OCI-LY3 (cell line): ENCODE measurements around the gene EXD3.

Experiments
- H2AFZ ChIP-seq: fragments of 200-600, 300-600 bp; shearing (Covaris generic); 2 replicates; pipeline ENCODE4 v1.6.0; 2014; ENCODE audit warnings: antibody characterized with exemption, low read depth, low read length
- H3K27ac ChIP-seq: fragments of 200-600, 300-600 bp; sonication (generic); 2 replicates; pipeline ENCODE4 v1.5.1; 2014; ENCODE audit warnings: mild to moderate bottlenecking, low read length, moderate library complexity, mixed read lengths
- H3K27me3 ChIP-seq: fragments of 200-600, 300-600 bp; sonication (generic); 2 replicates; pipeline ENCODE4 v1.6.1; 2014; ENCODE audit warnings: low read depth, low read length, mixed read lengths
- H3K36me3 ChIP-seq: fragments of 200-600, 300-600 bp; sonication (generic); replicated peaks from 2 replicates; pipeline ENCODE3; 2014; ENCODE audit warnings: low read depth, low read length, mixed read lengths
- H3K4me1 ChIP-seq: fragments of 300-600, 200-600 bp; sonication (generic); 2 replicates; pipeline ENCODE4 v1.6.1; 2014; ENCODE audit warnings: low read length, mixed read lengths
- H3K4me2 ChIP-seq: fragments of 200-600, 300-600 bp; sonication (generic); 2 replicates; pipeline ENCODE4 v1.6.1; 2014; ENCODE audit warnings: low read length, mixed read lengths
- H3K4me3 ChIP-seq: fragments of 300-600, 200-600 bp; sonication (generic); 2 replicates; pipeline ENCODE4 v1.5.1; 2014; ENCODE audit warnings: antibody characterized with exemption, mild to moderate bottlenecking, low read length, moderate library complexity
- H3K79me2 ChIP-seq: fragments of 300-600, 200-600 bp; shearing (Covaris generic); 2 replicates; pipeline ENCODE4 v1.6.1; 2014; ENCODE audit warnings: mild to moderate bottlenecking, low read length, mixed read lengths
- H3K9ac ChIP-seq: fragments of 300-600, 200-600 bp; shearing (Covaris generic); 2 replicates; pipeline ENCODE4 v1.6.0; 2014; ENCODE audit warnings: mild to moderate bottlenecking, low read length, moderate library complexity
- H3K9me3 ChIP-seq: fragments of 200-600, 300-600 bp; shearing (Covaris generic); 2 replicates; pipeline ENCODE4 v1.6.1; 2014; ENCODE audit warnings: low read length, mixed read lengths; ENCODE audit not compliant: insufficient read depth
- H4K20me1 ChIP-seq: fragments of 200-600, 300-600 bp; sonication (generic); 2 replicates; pipeline ENCODE4 v1.6.1; 2016; ENCODE audit warnings: low read length, mixed read lengths; ENCODE audit not compliant: insufficient read depth
- CTCF ChIP-seq: fragments of 200-600, 300-600 bp; sonication (generic); IDR thresholded peaks from 2 replicates; pipeline ENCODE4 v1.5.1; 2014; ENCODE audit warnings: antibody characterized with exemption, low read length, low read depth
- EZH2phosphoT487 ChIP-seq: fragments of 200-600 bp; shearing (Covaris generic); IDR thresholded peaks from 2 replicates; pipeline ENCODE4 v1.6.1; 2018; ENCODE audit warnings: antibody characterized with exemption, mixed run types, low read depth

EXD3 gene

GRCh38 chr9:137365056-137365455 lies 57.9 kb downstream of the EXD3 start:
- H4K20me1 ChIP-seq: no peaks in the 10 kb centered on the region
- H3K4me3 ChIP-seq: no peak overlapping the region
- H3K4me2 ChIP-seq: no peak overlapping the region
- H3K36me3 ChIP-seq: no peaks in the 10 kb centered on the region
- H3K4me1 ChIP-seq: no peaks in the 10 kb centered on the region
- H3K79me2 ChIP-seq: no peaks in the 10 kb centered on the region
- TF ChIP-seq CTCF (no peak), EZH2phosphoT487 (no peak)
- H2AFZ ChIP-seq: no peak overlapping the region
- H3K27ac ChIP-seq: no peak overlapping the region
- no peaks in the 10 kb centered on the region for H3K9me3 ChIP-seq
- no peaks in the 10 kb centered on the region for H3K27me3 ChIP-seq
- H3K9ac ChIP-seq: no peak overlapping the region

- no peak overlapping the region for H3K4me2 ChIP-seq
- H3K4me3 ChIP-seq: no peak overlapping the region
- H4K20me1 ChIP-seq: no peaks in the 10 kb centered on the region
- no peaks in the 10 kb centered on the region for H3K4me1 ChIP-seq
- H3K79me2 ChIP-seq: no peaks in the 10 kb centered on the region
- H3K9me3 ChIP-seq: peaks cover 17% of the 10 kb centered on the region
- H2AFZ ChIP-seq: no peak overlapping the region
- H3K27me3 ChIP-seq: no peaks in the 10 kb centered on the region
- TF ChIP-seq CTCF: no peak
- no peak overlapping the region for H3K9ac ChIP-seq
- no peaks in the 10 kb centered on the region for H3K36me3 ChIP-seq
- H3K27ac ChIP-seq: no peak overlapping the region
Observed at GRCh38 chr9:137359850-137360249, 63.1 kb downstream of the EXD3 start.

- Histone ChIP-seq H3K4me2 (no peak overlapping the region), H4K20me1 (no peaks in the 10 kb centered on the region), H3K9me3 (peaks cover 17% of the 10 kb centered on the region), H3K4me1 (no peaks in the 10 kb centered on the region), H3K4me3 (no peak overlapping the region), H3K27ac (no peak overlapping the region), H2AFZ (no peak overlapping the region), H3K79me2 (no peaks in the 10 kb centered on the region), H3K36me3 (no peaks in the 10 kb centered on the region), H3K9ac (no peak overlapping the region), H3K27me3 (no peaks in the 10 kb centered on the region)
- TF ChIP-seq EZH2phosphoT487 (no peak), CTCF (no peak)
Observed at GRCh38 chr9:137358126-137358525, 64.8 kb downstream of the EXD3 start.

GRCh38 chr9:137357166-137357565 lies 65.8 kb downstream of the EXD3 start:
- Histone ChIP-seq H3K9ac (no peak overlapping the region), H4K20me1 (no peaks in the 10 kb centered on the region), H2AFZ (no peak overlapping the region), H3K27ac (no peak overlapping the region), H3K4me1 (no peaks in the 10 kb centered on the region), H3K4me3 (no peak overlapping the region), H3K79me2 (no peaks in the 10 kb centered on the region), H3K36me3 (no peaks in the 10 kb centered on the region), H3K27me3 (no peaks in the 10 kb centered on the region), H3K4me2 (no peak overlapping the region), H3K9me3 (peaks cover 17% of the 10 kb centered on the region)
- TF ChIP-seq CTCF: no peak
- TF ChIP-seq EZH2phosphoT487: no peak
